Hepatocyte (in vitro differentiated cells): ENCODE data around the gene NFIA. TPM values are rescaled to one million over a fixed set of nuclear protein-coding genes. Genes with fewer than 3 reads are reported as not detected.

Experiments
- DNase-seq: peaks from one replicate; pipeline ENCODE4 v3.0.0-alpha.2; 2016; ENCODE audit warnings: low spot score
- H2AFZ ChIP-seq: fragments of 200-600 bp; sonication (generic); 2 replicates; pipeline ENCODE4 v1.6.0; 2016; ENCODE audit warnings: antibody characterized with exemption, mild to moderate bottlenecking
- H3K27ac ChIP-seq: fragments of 200-600 bp; sonication (generic); 2 replicates; pipeline ENCODE4 v1.5.1; 2016; ENCODE audit warnings: mild to moderate bottlenecking
- H3K27me3 ChIP-seq: fragments of 200-600 bp; sonication (generic); 2 replicates; pipeline ENCODE4 v1.6.1; 2016
- H3K36me3 ChIP-seq: fragments of 200-600 bp; sonication (generic); replicated peaks from 2 replicates; pipeline ENCODE4 v1.5.1; 2016; ENCODE audit warnings: low read depth; ENCODE audit not compliant: insufficient read depth
- H3K4me1 ChIP-seq: fragments of 200-600 bp; sonication (generic); 2 replicates; pipeline ENCODE4 v1.5.1; 2016; ENCODE audit warnings: mild to moderate bottlenecking, moderate library complexity; ENCODE audit not compliant: insufficient read depth
- H3K4me2 ChIP-seq: fragments of 200-600 bp; sonication (generic); 2 replicates; pipeline ENCODE4 v1.6.0; 2016
- H3K4me3 ChIP-seq: fragments of 200-600 bp; sonication (generic); 2 replicates; pipeline ENCODE4 v1.5.1; 2016; ENCODE audit warnings: mild to moderate bottlenecking
- H3K79me2 ChIP-seq: fragments of 200-600 bp; sonication (generic); 2 replicates; pipeline ENCODE4 v1.6.0; 2017; ENCODE audit warnings: mild to moderate bottlenecking
- H3K9me2 ChIP-seq: fragments of 200-600 bp; sonication (generic); replicated peaks from 2 replicates; pipeline ENCODE4 v1.6.0; 2017; ENCODE audit warnings: mild to moderate bottlenecking; ENCODE audit not compliant: insufficient read depth
- H3K9me3 ChIP-seq: fragments of 200-600 bp; sonication (generic); 2 replicates; pipeline ENCODE4 v1.5.1; 2016; ENCODE audit warnings: low read depth, mild to moderate bottlenecking
- H4K20me1 ChIP-seq: fragments of 200-600 bp; sonication (generic); 2 replicates; pipeline ENCODE4 v1.6.0; 2016; ENCODE audit warnings: mild to moderate bottlenecking; ENCODE audit not compliant: insufficient read depth, poor library complexity, severe bottlenecking
- CTCF ChIP-seq: fragments of 200-600 bp; sonication (generic); IDR thresholded peaks from 2 replicates; pipeline ENCODE4 v1.5.1; 2016; ENCODE audit warnings: antibody characterized with exemption, mild to moderate bottlenecking; ENCODE audit not compliant: poor library complexity
- EZH2 ChIP-seq: fragments of 200-600 bp; sonication (generic); IDR thresholded peaks from 2 replicates; pipeline ENCODE4 v1.6.1; 2016; ENCODE audit warnings: antibody characterized with exemption, mild to moderate bottlenecking, borderline replicate concordance
- EZH2phosphoT487 ChIP-seq: fragments of 200-600 bp; sonication (generic); IDR thresholded peaks from one replicate; pipeline ENCODE4 v1.6.1; 2018; ENCODE audit warnings: antibody characterized with exemption, mild to moderate bottlenecking, low read depth, moderate library complexity; ENCODE audit not compliant: unreplicated experiment, severe bottlenecking
- WGBS: methylation state at CpG from one replicate; pipeline ENCODE4 v1.1.6; 2016; ENCODE audit warnings: low lambda C conversion rate; ENCODE audit errors: missing lambda C conversion rate; 5-methylcytosine and 5-hydroxymethylcytosine counted together
- polyA plus RNA-seq: library from polyadenylated mRNA; unstranded; fragments of >200 nt; fragmentation: Nextera tagmentation; extraction: Ambion mirVana; gene quantifications from 2 replicates; pipeline ENCODE4 v1.2.1, GENCODE V29; 2016
- total RNA-seq: library from RNA; depleted of rRNA; stranded (reverse); fragments of >200 nt; gene quantifications from 2 replicates; pipeline ENCODE4 v1.2.3, GENCODE V29; 2014

The NFIA gene
- total and polyA plus RNA-seq, 2 experiments from 2014 or later, result 15.1 to 18.2 TPM

GRCh38 chr1:61455400-61455799, 373.0 kb downstream of the NFIA start:
- Histone ChIP-seq H3K4me1 (peaks cover 33% of the 10 kb centered on the region), H3K27ac (no peak overlapping the region), H3K9me3 (no peaks in the 10 kb centered on the region), H3K27me3 (no peaks in the 10 kb centered on the region), H2AFZ (no peak overlapping the region), H4K20me1 (no peaks in the 10 kb centered on the region), H3K4me3 (no peak overlapping the region), H3K4me2 (no peak overlapping the region), H3K36me3 (no peaks in the 10 kb centered on the region), H3K9me2 (no peaks in the 10 kb centered on the region), H3K79me2 (no peaks in the 10 kb centered on the region)
- WGBS, result 92% methylated on average over 7 of the region's 7 CpGs
- TF ChIP-seq EZH2 (no peak), CTCF (no peak), EZH2phosphoT487 (no peak)
- no peak for DNase-seq

- WGBS, result 88% methylated on average over 5 of the region's 5 CpGs
- DNase-seq, result no peak
- Histone ChIP-seq H3K9me3 (no peaks in the 10 kb centered on the region), H3K36me3 (no peaks in the 10 kb centered on the region), H3K4me1 (peaks cover 11% of the 10 kb centered on the region), H2AFZ (no peak overlapping the region), H3K9me2 (no peaks in the 10 kb centered on the region), H3K27me3 (no peaks in the 10 kb centered on the region), H3K4me2 (no peak overlapping the region), H3K27ac (no peak overlapping the region), H3K79me2 (no peaks in the 10 kb centered on the region), H4K20me1 (no peaks in the 10 kb centered on the region), H3K4me3 (no peak overlapping the region)
- no peak for TF ChIP-seq EZH2phosphoT487
- TF ChIP-seq EZH2, result no peak
- TF ChIP-seq CTCF, result no peak
These were observed 375.2 kb downstream of the NFIA start for GRCh38 chr1:61457526-61458040.

- no peaks in the 10 kb centered on the region for H3K9me2 ChIP-seq
- no peak overlapping the region for H2AFZ ChIP-seq
- no peaks in the 10 kb centered on the region for H3K36me3 ChIP-seq
- no peaks in the 10 kb centered on the region for H3K4me1 ChIP-seq
- no peak overlapping the region for H3K4me2 ChIP-seq
- H4K20me1 ChIP-seq, result no peaks in the 10 kb centered on the region
- DNase-seq, result no peak
- TF ChIP-seq EZH2phosphoT487 (no peak), CTCF (no peak), EZH2 (no peak)
- H3K27ac ChIP-seq, result no peak overlapping the region
- WGBS, result 89% methylated on average over 12 of the region's 12 CpGs
- H3K79me2 ChIP-seq, result no peaks in the 10 kb centered on the region
- no peak overlapping the region for H3K4me3 ChIP-seq
- H3K9me3 ChIP-seq, result no peaks in the 10 kb centered on the region
- H3K27me3 ChIP-seq, result no peaks in the 10 kb centered on the region
These were observed 377.0 kb downstream of the NFIA start for GRCh38 chr1:61459345-61459744.

- no peaks in the 10 kb centered on the region for H4K20me1 ChIP-seq
- no peak for TF ChIP-seq EZH2
- no peak for TF ChIP-seq CTCF
- no peak for TF ChIP-seq EZH2phosphoT487
- no peaks in the 10 kb centered on the region for H3K9me2 ChIP-seq
- DNase-seq, result no peak
- H3K36me3 ChIP-seq, result no peaks in the 10 kb centered on the region
- H3K9me3 ChIP-seq, result no peaks in the 10 kb centered on the region
- H3K4me1 ChIP-seq, result no peaks in the 10 kb centered on the region
- 84% methylated on average over 6 of the region's 6 CpGs for WGBS
- no peaks in the 10 kb centered on the region for H3K27me3 ChIP-seq
- H3K4me2 ChIP-seq, result no peak overlapping the region
- no peaks in the 10 kb centered on the region for H3K79me2 ChIP-seq
- no peak overlapping the region for H3K4me3 ChIP-seq
- H2AFZ ChIP-seq, result no peak overlapping the region
- no peak overlapping the region for H3K27ac ChIP-seq
These were observed 377.8 kb downstream of the NFIA start for GRCh38 chr1:61460191-61460590.
